K562 (cell line): ENCODE measurements around the gene COX18. TPM values are rescaled to one million over a fixed set of nuclear protein-coding genes. Genes with fewer than 3 reads are reported as not detected.

Experiments
- ATAC-seq: fragments of 200-7000 bp; cut with Tn5 transposase; 3 replicates; pipeline ENCODE4 v1.9.1; 2020; ENCODE audit warnings: moderate library complexity
- BruUV-seq: library from RNA; stranded (reverse); fragments of 400-500 nt; replicated peaks from 2 replicates; lab custom pipeline; 2021; lab: Mats Ljungman, UMichigan
- CTCF ChIA-PET: fragments of 300-600 bp; formaldehyde crosslinking; extraction: SDS; loops from one replicate; lab custom pipeline; 2021; ENCODE audit warnings: low intra/inter-chr PET ratio; lab: Yijun Ruan, JAX
- POLR2A ChIA-PET: fragments of 300-600, 350-650 bp; sonication (Branson Sonifier 250); formaldehyde crosslinking; extraction: SDS; loops from one replicate; lab custom pipeline; 2021; ENCODE audit warnings: antibody characterized with exemption, inconsistent platforms; lab: Yijun Ruan, JAX
- DNase-seq, 4 experiments: peaks; one replicate each; pipeline versions ENCODE4 v3.0.0 to v3.0.0-alpha.2; 2011 to 2018; ENCODE audit warnings: low spot score in 3 of 4, mixed read lengths in 3 of 4; ENCODE audit errors: extremely low read depth in 1 of 4
- FAIRE-seq: peaks from 2 replicates; lab custom pipeline; 2011; peaks lifted over from hg19 to GRCh38; lab: Jason Lieb, UNC
- H2AFZ ChIP-seq: 2 replicates; pipeline ENCODE4 v1.6.0; 2011; ENCODE audit warnings: low read depth, low read length, control low read depth, inconsistent platforms
- H3K27ac ChIP-seq: fragments of 200-600 bp; 3 replicates; pipeline ENCODE4 v1.8.0; 2011; ENCODE audit warnings: low read depth, mild to moderate bottlenecking, control low read depth, inconsistent platforms, low read length, moderate library complexity, mixed read lengths; ENCODE audit errors: extremely low read depth
- H3K27me3 ChIP-seq, 2 experiments: fragments of 300-600 bp in 1 of 2; 2 replicates in 1 of 2; 3 replicates in 1 of 2; pipeline versions ENCODE4 v1.6.0 to v1.8.0; 2011; ENCODE audit warnings: inconsistent platforms in 2 of 2, low read length in 2 of 2, mild to moderate bottlenecking in 1 of 2, mixed read lengths in 1 of 2, moderate library complexity in 1 of 2; ENCODE audit not compliant: control insufficient read depth in 2 of 2, insufficient read depth in 2 of 2
- H3K36me3 ChIP-seq: fragments of 300-600 bp; 3 replicates; pipeline ENCODE4 v1.8.0; 2011; ENCODE audit warnings: mild to moderate bottlenecking, low read length, inconsistent platforms; ENCODE audit not compliant: control insufficient read depth, insufficient read depth
- H3K4me1 ChIP-seq, 2 experiments: fragments of 200-600 bp in 1 of 2; replicated peaks in 1 of 2; 2 replicates in 1 of 2; 3 replicates in 1 of 2; pipeline versions ENCODE4 v1.5.1 to v1.8.0; 2011; ENCODE audit warnings: inconsistent platforms in 2 of 2, low read length in 2 of 2, mild to moderate bottlenecking in 1 of 2, mixed read lengths in 1 of 2, moderate library complexity in 1 of 2; ENCODE audit not compliant: control insufficient read depth in 2 of 2, insufficient read depth in 2 of 2
- H3K4me2 ChIP-seq: 2 replicates; pipeline ENCODE4 v1.6.1; 2011; ENCODE audit warnings: low read length, control low read depth, inconsistent platforms, mixed read lengths; ENCODE audit not compliant: insufficient read depth
- H3K4me3 ChIP-seq: fragments of 200-600 bp; sonication (generic), shearing (Covaris generic); 2 replicates; pipeline ENCODE4 v1.5.1; 2016; ENCODE audit warnings: control low read depth, inconsistent platforms
- H3K79me2 ChIP-seq: fragments of 200-600 bp; 3 replicates; pipeline ENCODE4 v1.8.0; 2011; ENCODE audit warnings: low read length, inconsistent platforms; ENCODE audit not compliant: control insufficient read depth, insufficient read depth
- H3K9ac ChIP-seq, 2 experiments: 2 replicates each; pipeline versions ENCODE4 v1.6.0 to v1.6.1; 2011; ENCODE audit warnings: low read depth in 2 of 2, low read length in 2 of 2, control low read depth in 1 of 2, inconsistent platforms in 1 of 2, mild to moderate bottlenecking in 1 of 2, mixed read lengths in 1 of 2; ENCODE audit not compliant: insufficient read depth in 1 of 2
- H3K9me1 ChIP-seq: one replicate; pipeline ENCODE4 v1.6.0; 2011; ENCODE audit warnings: inconsistent platforms, mild to moderate bottlenecking, low read length, moderate library complexity; ENCODE audit not compliant: control insufficient read depth, insufficient read depth
- H3K9me3 ChIP-seq: replicated peaks from 2 replicates; pipeline ENCODE4 v1.5.1; 2011; ENCODE audit warnings: low read depth, low read length, inconsistent platforms; ENCODE audit not compliant: control insufficient read depth, insufficient read depth
- H4K20me1 ChIP-seq: replicated peaks from 2 replicates; pipeline ENCODE4 v1.6.1; 2011; ENCODE audit warnings: low read length, inconsistent platforms, mixed read lengths; ENCODE audit not compliant: control insufficient read depth, insufficient read depth
- HCFC1 ChIP-seq: IDR thresholded peaks from 2 replicates; pipeline ENCODE4 v1.6.1; 2012; ENCODE audit warnings: low read depth, low read length, improper control_type of control experiment
- HDAC8 ChIP-seq: fragments of 450-650 bp; IDR thresholded peaks from 2 replicates; pipeline ENCODE4 v1.6.1; 2016; ENCODE audit warnings: mild to moderate bottlenecking, missing genetic modification characterization, moderate library complexity, missing compliant biosample characterization
- RFX7 ChIP-seq: fragments of 250-450 bp; sonication (Bioruptor Pico); IDR thresholded peaks from 2 replicates; pipeline ENCODE4 v1.5.1; 2021; ENCODE audit warnings: mild to moderate bottlenecking
- SRSF3 ChIP-seq: fragments of 200-400 bp; formaldehyde crosslinking; IDR thresholded peaks from 2 replicates; pipeline ENCODE4 v1.6.1; 2016; ENCODE audit warnings: mild to moderate bottlenecking, low read length, moderate library complexity; ENCODE audit not compliant: insufficient read depth
- THRAP3 ChIP-seq: fragments of 450-650 bp; IDR thresholded peaks from 2 replicates; pipeline ENCODE4 v1.6.1; 2016; ENCODE audit warnings: mild to moderate bottlenecking, inconsistent platforms, borderline replicate concordance
- TRIM28 ChIP-seq: fragments of 450-650 bp; IDR thresholded peaks from 2 replicates; pipeline ENCODE4 v1.6.1; 2017
- ZBTB11 ChIP-seq, 3 experiments: fragments of 200-800 bp in 1 of 3; fragments of 250-450 bp in 1 of 3; fragments of 450-650 bp in 1 of 3; sonication (Bioruptor Pico) in 1 of 3; sonication (Bioruptor generic) in 1 of 3; formaldehyde crosslinking in 1 of 3; IDR thresholded peaks; 2 replicates each; pipeline versions ENCODE4 v1.6.1 to v1.8.0; 2016 to 2022; ENCODE audit warnings: mild to moderate bottlenecking in 2 of 3, missing genetic modification characterization in 2 of 3, missing compliant biosample characterization in 1 of 3, moderate library complexity in 1 of 3
- ZNF695 ChIP-seq: fragments of 450-650 bp; formaldehyde crosslinking; IDR thresholded peaks from 2 replicates; pipeline ENCODE4 v1.4.0; 2020; ENCODE audit warnings: mild to moderate bottlenecking, moderate library complexity
- WGBS: fragments of 100-300 bp; shearing (Covaris generic); methylation state at CpG from one replicate; pipeline ENCODE4 v1.1.6; 2016; ENCODE audit warnings: low coverage, mixed read lengths; ENCODE audit not compliant: insufficient coverage; ENCODE audit errors: missing lambda C conversion rate; 5-methylcytosine and 5-hydroxymethylcytosine counted together
- in situ Hi-C: fragments of 300-500 bp; cut with MboI; formaldehyde crosslinking; loops from 4 replicates; pipeline ENCODE4 v1.15.0; 2018; ENCODE audit warnings: inconsistent platforms, mixed read lengths
- intact Hi-C: fragments of 100-400 bp; cut with micrococcal nuclease; formaldehyde crosslinking; loops from 2 replicates; pipeline ENCODE4 v1.14.2; 2022
- polyA plus RNA-seq, 8 experiments: library from polyadenylated mRNA; depleted of rRNA in 4 of 8; stranded (reverse) in 5 of 8; unstranded in 3 of 8; fragments of >200 nt; fragmentation: Nextera tagmentation in 2 of 8; fragmentation: Illumina TruSeq in 1 of 8; extraction: Ambion mirVana in 2 of 8; extraction: Trizol in 1 of 8; gene quantifications; 2 replicates each; pipeline versions ENCODE4 v1.2.1 to v1.2.3, GENCODE V29; 2011 to 2014; ENCODE audit warnings: inconsistent platforms in 1 of 8, missing spikeins in 1 of 8
- total RNA-seq, 7 experiments: library from RNA; depleted of rRNA in 6 of 7; stranded (reverse); fragments of >200 nt in 6 of 7; fragmentation: Illumina TruSeq in 2 of 7; extraction: Trizol in 2 of 7; gene quantifications; 2 replicates each; pipeline versions ENCODE4 v1.2.1 to v1.2.3, GENCODE V29; 2011 to 2021; ENCODE audit warnings: low replicate concordance in 1 of 7
- TF ChIP-seq, protein P1 (sequence below), 2 experiments: fragments of 250-450 bp in 1 of 2; fragments of 450-650 bp in 1 of 2; sonication (Bioruptor Pico) in 1 of 2; IDR thresholded peaks; 2 replicates each; pipeline versions ENCODE4 v1.6.1 to v1.8.0; 2016 to 2021; ENCODE audit warnings: mild to moderate bottlenecking in 2 of 2, moderate library complexity in 2 of 2, missing compliant biosample characterization in 1 of 2, missing genetic modification characterization in 1 of 2
- TF ChIP-seq, protein P2 (sequence below): fragments of 250-450 bp; sonication (Bioruptor Pico); IDR thresholded peaks from 2 replicates; pipeline ENCODE4 v1.4.0; 2020; ENCODE audit warnings: borderline replicate concordance

The COX18 gene
- total and polyA plus RNA-seq, 9 of the 15 experiments (the other 6 are each of a cell fraction or from before 2014, with no cell fraction given) = 7.0 to 21.3 (median 14.7) TPM

- Histone ChIP-seq H3K27me3 (no peaks in the 10 kb centered on the region), H3K4me2 (no peak overlapping the region), H3K36me3 (peaks cover 91% of the 10 kb centered on the region), H3K4me3 (no peak overlapping the region), H2AFZ (no peak overlapping the region), H3K9ac (no peak overlapping the region), H3K9me3 (no peaks in the 10 kb centered on the region), H3K4me1 (no peaks in the 10 kb centered on the region)
- ChIA-PET CTCF (no interaction called here), POLR2A (no interaction called here)
- WGBS = 93% methylated on average over 4 of the region's 4 CpGs
- DNase-seq = no peak
- FAIRE-seq = no peak
- no peak for ATAC-seq
- TF ChIP-seq, protein P1, sequence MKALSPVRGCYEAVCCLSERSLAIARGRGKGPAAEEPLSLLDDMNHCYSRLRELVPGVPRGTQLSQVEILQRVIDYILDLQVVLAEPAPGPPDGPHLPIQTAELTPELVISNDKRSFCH (CRISPR knock-in tag; IDR thresholded peaks at IDR 0.05) = no peak
- TF ChIP-seq, protein P1 (tag; IDR thresholded peaks at IDR 0.05) = no peak
- TF ChIP-seq, all 486 proteins: peak for 0
- no peaks in the 10 kb centered on the region for H3K79me2 ChIP-seq
- in situ Hi-C loops = no loop called here
- intact Hi-C loops = no loop called here
- H3K9me1 ChIP-seq = no peaks in the 10 kb centered on the region
- H3K27ac ChIP-seq = no peak overlapping the region
- no peaks in the 10 kb centered on the region for H4K20me1 ChIP-seq
- no TSS peak for BruUV-seq
Observed at GRCh38 chr4:73098016-73098415, 28.5 kb upstream of the COX18 start.

GRCh38 chr4:73092868-73093267, 23.4 kb upstream of the COX18 start:
- Histone ChIP-seq H2AFZ (no peak overlapping the region), H3K36me3 (peaks cover 79% of the 10 kb centered on the region), H4K20me1 (peaks cover 5% of the 10 kb centered on the region; the same call in 1 of the 2 replicates), H3K9me3 (no peaks in the 10 kb centered on the region), H3K79me2 (peaks cover 30% of the 10 kb centered on the region), H3K9ac (no peak overlapping the region), H3K27ac (no peak overlapping the region), H3K4me1 (no peaks in the 10 kb centered on the region), H3K27me3 (no peaks in the 10 kb centered on the region), H3K9me1 (no peaks in the 10 kb centered on the region), H3K4me3 (no peak overlapping the region), H3K4me2 (no peak overlapping the region)
- FAIRE-seq (no peak), ATAC-seq (no peak), DNase-seq (no peak)
- ChIA-PET POLR2A (interaction anchor here (0.5 kb wide), 1 partner anchor 44 kb away, joined by 3 read pairs; no protein-coding TSS in a partner anchor), CTCF (no interaction called here)
- 100% methylated on average over 1 of the region's 1 CpG for WGBS
- BruUV-seq = no TSS peak
- in situ Hi-C loops (no loop called here), intact Hi-C loops (no loop called here)
- TF ChIP-seq TRIM28 = no peak
- no peak for TF ChIP-seq HDAC8 (tag)
- no peak for TF ChIP-seq ZBTB11 (CRISPR knock-in tag; IDR thresholded peaks at IDR 0.05)
- no peak for TF ChIP-seq HCFC1
- TF ChIP-seq SRSF3 = no peak
- no peak for TF ChIP-seq RFX7 (CRISPR knock-in tag)
- TF ChIP-seq THRAP3 = no peak
- TF ChIP-seq, protein P2, sequence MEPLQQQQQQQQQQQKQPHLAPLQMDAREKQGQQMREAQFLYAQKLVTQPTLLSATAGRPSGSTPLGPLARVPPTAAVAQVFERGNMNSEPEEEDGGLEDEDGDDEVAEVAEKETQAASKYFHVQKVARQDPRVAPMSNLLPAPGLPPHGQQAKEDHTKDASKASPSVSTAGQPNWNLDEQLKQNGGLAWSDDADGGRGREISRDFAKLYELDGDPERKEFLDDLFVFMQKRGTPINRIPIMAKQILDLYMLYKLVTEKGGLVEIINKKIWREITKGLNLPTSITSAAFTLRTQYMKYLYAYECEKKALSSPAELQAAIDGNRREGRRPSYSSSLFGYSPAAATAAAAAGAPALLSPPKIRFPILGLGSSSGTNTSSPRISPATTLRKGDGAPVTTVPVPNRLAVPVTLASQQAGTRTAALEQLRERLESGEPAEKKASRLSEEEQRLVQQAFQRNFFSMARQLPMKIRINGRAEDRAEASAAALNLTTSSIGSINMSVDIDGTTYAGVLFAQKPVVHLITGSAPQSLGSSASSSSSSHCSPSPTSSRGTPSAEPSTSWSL (CRISPR knock-in tag) = no peak
- TF ChIP-seq ZNF695 (CRISPR knock-in tag) = no peak
